CD1c-positive myeloid dendritic cell (primary cell): Measurements from ENCODE around the gene METAP2.
"Not testable (repeated sequence)": the region's sequence is repeated elsewhere in the genome, so short reads cannot be mapped to it uniquely, and the experiment has no call there.

Experiments
- DNase-seq: peaks from one replicate; pipeline ENCODE4 v3.0.0-alpha.2; 2016; ENCODE audit errors: extremely low spot score

METAP2 gene

GRCh38 chr12:95473884-95474659 is at the start of gene METAP2:
Gene METAP2, plus strand, starts transcription at chr12:95474152. Its CDS starts 28 bp downstream, at chr12:95474180.
- peak; percentile 96 for DNase-seq

DNA sequence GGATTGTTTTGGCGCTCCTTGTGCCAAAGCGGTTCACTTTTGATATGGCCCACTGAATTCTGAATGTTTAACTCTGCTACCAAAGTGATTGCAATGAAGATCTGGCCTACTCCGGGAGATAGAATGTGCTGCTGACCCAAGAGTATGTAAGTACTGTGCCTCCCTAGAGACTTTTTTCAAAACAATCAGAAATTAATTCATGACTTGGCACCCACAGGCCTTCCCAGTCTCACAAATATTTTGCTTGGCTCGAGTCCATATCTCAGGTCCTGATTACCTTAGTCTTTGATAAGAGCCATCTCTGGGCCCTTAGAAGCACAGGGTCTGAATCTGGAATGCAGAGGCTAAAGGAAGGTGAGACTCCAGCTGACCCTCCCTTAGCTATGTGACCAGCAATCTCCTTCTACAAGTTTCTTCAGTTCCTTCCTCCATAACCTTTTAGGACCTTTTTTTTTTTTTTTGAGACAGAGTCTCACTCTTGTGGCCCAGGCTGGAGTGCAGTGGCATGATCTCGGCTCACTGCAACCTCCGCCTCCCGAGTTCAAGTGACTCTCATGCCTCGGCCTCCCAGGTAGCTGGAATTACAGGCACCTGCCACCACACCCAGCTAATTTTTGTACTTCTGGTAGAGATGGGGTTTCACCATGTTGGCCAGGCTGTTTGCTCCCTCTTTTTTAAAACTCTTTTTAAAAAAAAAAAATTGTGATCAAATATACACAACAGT is 49.5 kb upstream of the METAP2 start:
- DNase-seq = no peak

- DNase-seq = no peak
Measured at GRCh38 chr12:95429172-95429510, 44.8 kb upstream of the METAP2 start.

GRCh38 chr12:95431120-95431519 is 42.8 kb upstream of the METAP2 start:
- no peak for DNase-seq

- DNase-seq = no peak
Measured at GRCh38 chr12:95435355-95435754, 38.6 kb upstream of the METAP2 start.

- no peak for DNase-seq
Measured at GRCh38 chr12:95437565-95437964, 36.4 kb upstream of the METAP2 start.

DNA sequence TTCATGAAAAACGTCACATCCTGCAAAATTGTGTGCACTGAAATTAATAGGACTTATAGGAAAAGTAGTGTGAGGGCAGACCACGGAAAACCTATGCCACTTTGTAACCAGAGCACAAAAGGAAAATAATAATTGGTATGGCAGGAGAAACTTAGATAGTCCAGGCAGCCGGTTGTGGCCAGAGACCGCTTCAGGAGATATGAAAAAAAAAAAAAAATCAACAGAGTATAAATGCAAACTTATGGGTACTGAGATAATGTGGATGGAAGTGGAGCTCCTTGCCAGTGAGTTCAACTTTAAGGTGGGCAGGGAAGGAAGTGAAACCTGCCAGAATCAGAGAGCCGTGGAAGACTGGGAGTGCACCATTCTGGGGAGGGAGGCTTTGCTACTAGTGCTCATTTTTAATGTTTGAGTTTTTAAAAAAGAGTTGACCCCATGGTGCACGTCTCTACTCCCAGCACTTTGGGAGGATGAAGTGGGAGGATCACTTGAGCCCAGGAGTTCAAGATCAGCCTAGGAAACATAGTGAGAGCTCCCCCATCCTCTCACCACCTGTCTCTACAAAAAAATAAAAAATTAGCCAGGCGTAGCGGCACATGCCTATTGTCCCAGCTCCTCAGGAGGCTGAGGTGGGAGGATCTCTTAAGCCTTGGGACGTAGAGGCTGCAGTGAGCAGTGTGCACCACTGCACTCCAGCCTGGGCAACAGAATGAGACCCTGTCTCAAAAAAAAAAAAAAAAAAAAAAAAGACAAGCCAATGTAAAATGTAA is 34.3 kb upstream of the METAP2 start:
- no peak for DNase-seq

GRCh38 chr12:95440401-95440800 is 33.6 kb upstream of the METAP2 start:
- no peak for DNase-seq

- no peak for DNase-seq
Measured at GRCh38 chr12:95443459-95443858, 30.5 kb upstream of the METAP2 start.

GRCh38 chr12:95445099-95445498 is 28.9 kb upstream of the METAP2 start:
- DNase-seq = not testable (repeated sequence)

GRCh38 chr12:95445884-95446505 is 28.0 kb upstream of the METAP2 start:
- no peak for DNase-seq

DNA sequence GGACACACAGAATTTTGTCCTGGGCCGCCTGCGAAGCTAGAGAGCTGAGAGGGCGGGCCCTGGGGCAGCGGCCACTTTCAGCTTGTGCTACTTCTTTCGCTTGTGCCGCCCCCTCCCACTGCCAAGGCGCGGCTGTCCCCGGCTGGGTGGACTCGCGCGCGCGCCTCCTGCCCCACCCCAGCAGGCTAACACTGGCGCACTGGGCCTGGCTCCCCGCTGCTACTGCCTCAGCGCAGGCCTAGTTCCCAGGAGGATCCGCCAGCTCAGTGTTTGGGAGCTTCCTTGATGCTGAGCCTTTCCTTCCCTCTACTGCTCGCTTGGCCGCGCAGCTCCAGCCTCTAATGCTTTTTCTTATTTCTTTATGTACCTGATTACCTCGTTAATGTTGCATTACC is 27.4 kb upstream of the METAP2 start:
- DNase-seq = no peak

DNA sequence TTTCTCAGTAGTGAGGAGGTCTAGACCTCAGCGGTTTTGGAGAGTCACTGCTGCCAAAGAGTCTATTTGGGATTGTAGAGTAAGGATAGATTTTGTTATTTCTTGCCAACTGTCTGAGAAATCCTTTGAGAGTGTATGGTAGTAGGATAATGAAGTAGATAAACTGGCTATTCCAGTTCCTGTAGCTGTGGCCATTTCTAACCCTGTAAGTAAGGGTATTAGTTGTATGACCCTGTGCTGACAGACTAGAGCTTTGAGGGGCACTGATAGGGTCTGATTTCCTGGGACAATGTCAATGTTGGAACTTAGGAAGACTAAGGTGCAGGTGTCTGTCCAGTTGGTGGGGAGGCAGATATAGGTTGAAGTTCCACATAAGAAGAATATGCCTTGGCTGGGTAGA is 24.3 kb upstream of the METAP2 start:
- DNase-seq = not testable (repeated sequence)

DNA sequence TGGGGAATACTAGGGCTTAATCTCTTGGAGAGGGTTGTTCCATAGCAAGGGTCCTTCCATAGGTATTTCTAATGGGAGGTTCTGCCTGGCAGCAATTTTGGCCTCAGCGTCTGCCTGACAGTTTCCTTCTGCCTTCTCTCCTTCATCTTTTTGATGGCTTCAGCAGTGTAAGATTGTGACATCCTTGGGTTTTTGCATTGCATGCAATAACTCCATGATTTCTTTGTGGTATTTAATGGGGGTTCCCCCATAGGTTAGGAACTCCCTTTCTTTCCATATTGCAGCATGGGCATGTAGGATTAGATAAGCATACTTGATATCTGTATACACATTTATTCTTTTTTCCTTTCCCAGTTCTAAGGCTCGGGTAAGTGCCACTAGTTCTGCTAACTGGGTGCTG is 21.5 kb upstream of the METAP2 start:
- DNase-seq = not testable (repeated sequence)

DNA sequence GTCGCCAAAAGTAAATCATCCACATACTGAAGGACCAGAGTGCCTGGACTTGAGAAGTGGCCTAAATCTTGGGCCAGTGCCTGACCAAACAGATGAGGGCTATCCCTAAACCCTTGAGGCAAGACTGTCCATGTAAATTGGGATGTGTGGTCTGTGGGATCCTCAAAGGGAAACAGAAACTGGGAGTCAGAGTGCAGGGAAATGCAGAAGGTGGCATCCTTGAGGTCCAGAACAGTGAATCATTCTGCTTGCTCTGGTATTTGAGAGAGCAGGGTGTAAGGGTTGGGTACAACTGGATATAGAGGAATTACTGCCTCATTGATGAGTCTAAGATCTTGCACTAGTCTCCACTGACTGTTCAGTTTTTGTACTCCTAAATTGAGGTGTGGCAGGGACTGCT is 20.1 kb upstream of the METAP2 start:
- DNase-seq = not testable (repeated sequence)

GRCh38 chr12:95454780-95455215 is 19.2 kb upstream of the METAP2 start:
- not testable (repeated sequence) for DNase-seq

GRCh38 chr12:95457605-95458004 is 16.3 kb upstream of the METAP2 start:
- DNase-seq = not testable (repeated sequence)

DNA sequence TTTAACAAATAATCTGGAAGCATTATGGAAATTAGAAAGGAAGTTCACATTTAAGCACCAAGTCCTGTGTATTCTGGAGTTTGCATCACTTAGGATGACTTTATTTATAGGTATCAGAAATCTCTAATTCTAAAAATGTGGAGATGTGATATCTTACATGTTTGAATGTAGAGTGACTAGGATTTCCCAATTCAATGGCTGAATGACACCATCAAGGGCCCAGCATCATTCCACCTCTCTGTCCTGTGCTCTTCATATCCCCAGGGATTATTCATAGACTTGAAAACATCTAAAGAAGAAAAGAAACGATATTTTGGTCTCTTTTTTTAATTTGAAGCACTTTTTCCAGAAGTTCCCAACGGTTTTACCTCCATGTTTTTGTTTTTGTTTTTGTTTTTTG is 15.2 kb upstream of the METAP2 start:
- DNase-seq = no peak

DNA sequence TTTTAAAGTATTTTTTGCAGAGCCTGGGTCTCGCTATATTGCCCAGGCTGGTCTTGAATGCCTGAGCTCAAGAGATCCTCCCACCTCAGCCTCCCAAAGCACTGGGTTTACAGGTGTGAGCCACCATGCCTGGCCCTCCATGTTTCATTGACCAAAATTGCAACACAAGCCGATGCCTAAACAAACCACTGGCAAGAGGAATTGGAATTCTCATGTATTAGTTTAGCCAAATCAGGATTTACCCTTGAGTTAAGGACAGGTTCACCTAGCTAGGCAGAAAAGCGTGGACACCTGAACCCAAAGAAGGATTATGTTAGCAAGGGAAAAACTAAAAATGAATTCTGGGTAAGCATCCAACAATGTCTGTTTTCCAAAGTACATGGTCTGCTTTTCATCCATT is 14.6 kb upstream of the METAP2 start:
- no peak for DNase-seq

GRCh38 chr12:95460105-95460504 is 13.8 kb upstream of the METAP2 start:
- no peak for DNase-seq

DNA sequence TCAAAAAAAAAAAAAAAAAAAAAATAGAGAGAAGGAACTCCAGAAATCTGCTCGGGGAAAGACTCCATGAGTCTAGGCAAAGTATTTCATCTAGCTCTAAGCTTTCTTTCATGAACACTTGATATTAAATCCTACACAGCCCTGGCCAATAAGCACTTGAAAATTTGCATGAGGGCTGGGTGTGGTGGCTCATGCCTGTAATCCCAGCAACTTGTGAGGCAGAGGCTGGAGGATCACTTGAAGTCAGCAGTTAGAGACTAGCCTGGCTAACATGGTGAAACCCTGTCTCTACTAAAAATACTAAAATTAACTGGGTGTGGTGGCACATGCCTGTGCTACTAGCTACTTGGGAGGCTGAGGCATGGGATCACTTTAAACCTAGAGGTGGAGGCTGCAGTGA is 13.1 kb upstream of the METAP2 start:
- no peak for DNase-seq

DNA sequence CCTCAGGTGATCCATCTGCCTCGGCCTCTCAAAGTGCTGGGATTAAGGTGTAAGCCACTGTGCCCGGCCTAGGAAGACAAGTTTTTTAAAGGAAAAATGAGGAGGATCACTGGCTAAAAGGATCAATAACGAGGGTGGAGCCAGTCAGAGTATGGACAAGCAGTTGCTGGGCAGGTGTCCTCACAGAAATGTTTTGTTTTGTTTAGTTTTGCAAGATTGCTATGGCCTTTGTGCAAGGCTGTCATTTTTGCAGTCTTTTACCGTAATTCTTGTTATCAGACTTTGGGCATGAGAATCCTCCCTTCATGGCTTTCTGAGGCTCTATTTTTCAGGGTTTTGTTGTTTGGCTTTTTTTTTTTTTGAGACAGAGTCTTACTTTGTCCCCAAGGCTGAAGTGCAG is 11.9 kb upstream of the METAP2 start:
- no peak for DNase-seq
